Transverse colon (tissue), 4 donors: ENCODE measurements around the gene MVP. TPM values are rescaled to one million over a fixed set of nuclear protein-coding genes. Genes with fewer than 3 reads are reported as not detected.
"Not testable (repeated sequence)": the region's sequence is repeated elsewhere in the genome, so short reads cannot be mapped to it uniquely, and the experiment has no call there.

Source experiments
- DNase-seq: peaks from one replicate; pipeline ENCODE4 v3.0.0-alpha.2; 2019
- H3K27ac ChIP-seq, 4 donors: fragments of 200-600 bp; sonication (generic); 2 replicates each; pipeline ENCODE4 v1.5.1; 2016 to 2018; ENCODE audit warnings: inconsistent platforms in 4 of 4
- H3K27me3 ChIP-seq: fragments of 200-600 bp; sonication (generic); 2 replicates; pipeline ENCODE4 v1.5.1; 2017; ENCODE audit warnings: inconsistent platforms
- H3K36me3 ChIP-seq, 4 donors: fragments of 200-600 bp; sonication (generic); 2 replicates each; pipeline ENCODE4 v1.5.1; 2017 to 2019; ENCODE audit warnings: inconsistent platforms in 4 of 4
- H3K4me1 ChIP-seq, 4 donors: fragments of 200-600 bp; sonication (generic); 2 replicates each; pipeline ENCODE4 v1.5.1; 2017 to 2020; ENCODE audit warnings: inconsistent platforms in 4 of 4
- H3K4me3 ChIP-seq, 4 donors: fragments of 200-600 bp; sonication (generic); 1 replicate in 1 of 4; 2 replicates in 3 of 4; pipeline versions ENCODE4 v1.5.1 to v1.6.1; 2017 to 2019; ENCODE audit warnings: inconsistent platforms in 4 of 4
- H3K9me3 ChIP-seq, 2 donors: fragments of 200-600 bp; sonication (generic); 2 replicates each; pipeline ENCODE4 v1.5.1; 2017 to 2019; ENCODE audit warnings: inconsistent platforms in 2 of 2
- CTCF ChIP-seq, 5 experiments: fragments of 200-600 bp in 3 of 5; fragments of 450-650 bp in 2 of 5; sonication (generic) in 3 of 5; IDR thresholded peaks; 1 replicate in 2 of 5; 2 replicates in 3 of 5; pipeline ENCODE4 v1.5.1; 2016 to 2017; ENCODE audit warnings: antibody characterized with exemption in 5 of 5, inconsistent platforms in 3 of 5, mild to moderate bottlenecking in 2 of 5, moderate library complexity in 1 of 5
- EP300 ChIP-seq: sonication (generic); formaldehyde crosslinking; IDR thresholded peaks from one replicate; pipeline ENCODE4 v1.6.1; 2017; ENCODE audit warnings: antibody characterized with exemption, low read depth
- POLR2A ChIP-seq: fragments of 450-650 bp; IDR thresholded peaks from one replicate; pipeline ENCODE4 v1.6.1; 2016; ENCODE audit warnings: antibody characterized with exemption, mild to moderate bottlenecking, moderate library complexity
- POLR2AphosphoS5 ChIP-seq, 3 donors: sonication (generic); formaldehyde crosslinking; IDR thresholded peaks; one replicate each; pipeline ENCODE4 v1.6.1; 2016; ENCODE audit warnings: antibody characterized with exemption in 3 of 3
- WGBS, 2 donors: methylation state at CpG; one replicate each; pipeline ENCODE4 v1.1.5; 2018; ENCODE audit warnings: low coverage in 1 of 2; 5-methylcytosine and 5-hydroxymethylcytosine counted together
- in situ Hi-C, 4 donors: fragments of 200-750 bp; cut with MboI; loops; one replicate each; pipeline versions ENCODE4 v1.15.0 to v1.15.1; 2017; ENCODE audit warnings: low sequenced_read_pairs in 3 of 4, low pct_ligation_motif_present in 1 of 4, low pct_unique_long_range_greater_than_20kb in 1 of 4
- intact Hi-C: fragments of 100-400 bp; cut with DNase I; formaldehyde crosslinking; loops from one replicate; pipeline ENCODE4 v1.15.1; 2023; ENCODE audit warnings: low total_unique reads
- total RNA-seq, 4 donors: library from RNA; depleted of rRNA; stranded (reverse); fragments of >200 nt; gene quantifications; one replicate each; pipeline ENCODE4 v1.1.0, GENCODE V29; 2016

The MVP gene
- total RNA-seq, 4 donors from 2014 or later, result 483 to 654 (median 553) TPM

- Histone ChIP-seq H3K9me3 (no peaks in the 10 kb centered on the region), H3K36me3 (no peaks in the 10 kb centered on the region), H3K27me3 (peaks cover 36% of the 10 kb centered on the region), H3K27ac (no peak overlapping the region), H3K4me1 (peaks cover 0 to 12% (median 4%) of the 10 kb centered on the region in 4 donors), H3K4me3 (no peak overlapping the region)
- DNase-seq, result no peak
- no peak for TF ChIP-seq POLR2AphosphoS5 (IDR thresholded peaks at IDR 0.05)
- TF ChIP-seq POLR2A, result no peak
- intact Hi-C loops, result no loop called here
- in situ Hi-C loops, result loop anchor here in 1 of 4 donors (25.0 kb wide), 1 partner anchor 160 kb away; the partner anchor contains the start of gene TLCD3B
- WGBS, 2 donors, result 29% methylated on average over 28 of the region's 28 CpGs; no CpG with 5 or more reads in 1 of the 2 donors
Measured at GRCh38 chr16:29877266-29877961, 57.2 kb downstream of the MVP start.

DNA sequence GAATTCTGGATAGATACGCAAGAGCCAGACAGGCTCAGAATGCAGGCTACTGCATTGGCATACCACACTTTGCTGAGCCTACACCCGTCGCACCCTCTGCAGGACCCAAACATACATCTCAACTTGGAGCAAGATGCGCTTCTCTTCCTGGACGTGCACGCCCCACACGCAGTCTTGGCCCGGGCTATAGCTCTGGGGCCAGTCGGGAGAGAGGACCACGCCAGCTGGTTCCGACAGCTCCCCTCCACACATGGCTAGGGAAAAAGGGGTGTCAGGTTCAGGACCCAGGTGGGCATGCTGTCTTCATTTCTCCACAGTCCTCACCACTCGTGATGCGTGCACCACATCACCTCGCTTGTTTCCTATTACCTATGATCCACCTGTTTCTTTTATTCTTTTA lies 57.9 kb downstream of the MVP start:
- no peaks in the 10 kb centered on the region for H3K36me3 ChIP-seq
- TF ChIP-seq POLR2AphosphoS5 (IDR thresholded peaks at IDR 0.05) (no peak), CTCF (IDR thresholded peaks at IDR 0.05) (no peak), EP300 (no peak), POLR2A (no peak)
- intact Hi-C loops (no loop called here), in situ Hi-C loops (loop anchor here in 1 of 4 donors (25.0 kb wide), 1 partner anchor 159 kb away; the partner anchor contains the start of gene TLCD3B)
- no peak overlapping the region for H3K4me3 ChIP-seq
- DNase-seq, result no peak
- no peaks in the 10 kb centered on the region for H3K9me3 ChIP-seq
- WGBS, 2 donors, result 92% methylated on average over 14 of the region's 14 CpGs; no CpG with 5 or more reads in 1 of the 2 donors
- peaks cover 0 to 12% (median 4%) of the 10 kb centered on the region in 4 donors for H3K4me1 ChIP-seq
- peaks cover 36% of the 10 kb centered on the region for H3K27me3 ChIP-seq
- no peak overlapping the region for H3K27ac ChIP-seq

- Histone ChIP-seq H3K4me1 (peaks cover 0 to 12% (median 4%) of the 10 kb centered on the region in 4 donors), H3K9me3 (no peaks in the 10 kb centered on the region), H3K4me3 (no peak overlapping the region), H3K27me3 (peaks cover 32% of the 10 kb centered on the region), H3K27ac (no peak overlapping the region), H3K36me3 (no peaks in the 10 kb centered on the region)
- TF ChIP-seq POLR2A (no peak), EP300 (no peak), CTCF (IDR thresholded peaks at IDR 0.05) (no peak), POLR2AphosphoS5 (IDR thresholded peaks at IDR 0.05) (no peak)
- WGBS, 2 donors, result 91 to 100% methylated on average over 1 to 3 of the region's 3 CpGs
- in situ Hi-C loops, result loop anchor here in 1 of 4 donors (25.0 kb wide), 1 partner anchor 156 kb away; the partner anchor contains the start of gene TLCD3B
- intact Hi-C loops, result no loop called here
- DNase-seq, result no peak
Measured at GRCh38 chr16:29881050-29881449, 60.8 kb downstream of the MVP start.

DNA sequence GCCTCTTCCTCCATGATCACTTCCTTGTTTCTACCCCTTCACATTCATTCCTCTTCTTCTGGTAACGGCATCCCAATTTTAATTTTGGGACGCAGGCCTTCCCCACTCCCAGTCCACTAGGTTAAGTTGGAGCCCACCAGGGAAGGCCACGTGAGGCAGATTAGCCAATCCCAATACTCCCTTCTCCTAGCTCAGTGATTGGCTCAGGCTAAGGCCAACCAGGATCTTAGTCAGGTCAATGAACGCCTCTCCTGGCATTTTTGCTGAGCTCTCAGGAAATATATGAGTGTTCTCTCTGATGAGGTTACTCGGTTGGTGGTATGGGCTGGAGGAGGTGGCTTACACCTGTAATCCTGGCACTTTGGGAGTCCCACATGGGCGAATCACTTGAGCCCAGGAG lies 63.7 kb downstream of the MVP start:
- in situ Hi-C loops (loop anchor here in 1 of 4 donors (25.0 kb wide), 1 partner anchor 153 kb away; the partner anchor contains the start of gene TLCD3B), intact Hi-C loops (no loop called here)
- Histone ChIP-seq H3K4me1 (no peaks in the 10 kb centered on the region), H3K27ac (no peak overlapping the region), H3K9me3 (no peaks in the 10 kb centered on the region), H3K4me3 (no peak overlapping the region), H3K36me3 (no peaks in the 10 kb centered on the region), H3K27me3 (peaks cover 2% of the 10 kb centered on the region)
- DNase-seq, result no peak
- TF ChIP-seq EP300 (no peak), CTCF (IDR thresholded peaks at IDR 0.05) (no peak), POLR2A (no peak), POLR2AphosphoS5 (IDR thresholded peaks at IDR 0.05) (no peak)
- WGBS, 2 donors, result 72 to 89% methylated on average over 3 to 6 of the region's 6 CpGs

- 92% methylated on average over 3 of the region's 3 CpGs; no CpG with 5 or more reads in 1 of the 2 donors for WGBS, 2 donors
- H3K4me1 ChIP-seq, DNase-seq, H3K9me3 ChIP-seq, H3K36me3 ChIP-seq, H3K4me3 ChIP-seq, H3K27me3 ChIP-seq, H3K27ac ChIP-seq, intact Hi-C loops: not testable (repeated sequence)
- in situ Hi-C loops, result loop anchor here in 1 of 4 donors (25.0 kb wide), 1 partner anchor 148 kb away; the partner anchor contains the start of gene TLCD3B
Measured at GRCh38 chr16:29889372-29889771, 69.1 kb downstream of the MVP start.
